HG03139 (cell line): ENCODE measurements around the gene VPS29.
A peak's percentile ranks its signal among the peaks of the same experiment; 100 is the strongest.
"Not testable (repeated sequence)": the region's sequence is repeated elsewhere in the genome, so short reads cannot be mapped to it uniquely, and the experiment has no call there.

Experiments used
- ATAC-seq: cut with Tn5 transposase; IDR thresholded peaks from one replicate; pipeline ENCODE4 v1.9.1; 2021; ENCODE audit not compliant: unreplicated experiment

The VPS29 gene

DNA sequence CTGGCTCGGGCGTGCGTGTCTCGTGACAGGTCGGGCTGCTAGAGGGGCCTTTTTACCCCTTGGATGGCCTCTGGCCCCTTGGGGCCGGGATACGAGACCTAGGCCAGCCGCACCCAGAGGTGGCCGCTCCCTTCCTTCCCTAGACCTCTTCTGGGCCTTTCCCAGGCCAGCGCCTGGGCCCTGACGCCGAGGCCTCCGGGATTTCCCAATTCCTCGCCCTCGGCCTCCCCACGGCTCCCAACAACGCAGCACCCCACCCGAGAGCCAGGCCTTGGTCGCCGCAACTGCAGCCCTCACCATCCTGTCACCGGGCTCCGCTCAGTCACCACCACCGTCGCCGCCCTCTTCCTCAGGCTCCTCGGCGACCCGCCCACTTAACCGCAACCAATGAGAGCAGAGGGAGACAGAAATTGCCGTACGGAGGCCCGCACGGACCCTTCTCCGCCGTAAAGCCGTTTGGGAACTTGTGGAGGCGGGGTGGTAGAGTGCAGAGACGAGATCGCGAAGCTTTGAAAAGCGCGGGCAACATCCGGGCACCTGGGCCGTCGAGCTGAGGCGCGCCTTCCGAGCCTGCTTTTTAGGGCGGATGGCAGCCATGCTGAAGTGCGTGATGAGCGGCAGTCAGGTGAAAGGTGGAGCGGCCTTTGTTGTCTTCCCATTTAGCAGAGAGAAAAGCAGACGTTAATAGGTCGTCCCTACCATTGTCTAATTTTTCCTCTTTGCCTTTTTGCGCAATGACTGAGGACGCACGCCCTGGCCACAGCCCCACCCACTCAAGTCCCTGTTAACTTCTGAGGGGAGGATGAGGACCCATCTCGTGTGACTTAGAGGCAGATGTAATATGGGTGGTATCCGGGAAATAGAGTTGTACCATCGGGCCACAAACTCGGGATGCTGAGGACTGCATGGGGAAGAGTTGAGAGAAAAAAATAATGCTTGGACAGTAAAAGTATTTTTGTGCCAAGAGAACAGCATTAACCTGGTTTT, at the start of gene VPS29, which contains the start of gene RAD9B:
Gene VPS29 (minus strand): TSS at position 360 of the 987 bp plus-strand sequence. CDS start 60 bp downstream, at position 300.
Gene RAD9B (plus strand): TSS at position 580 of the 987 bp plus-strand sequence. CDS start 7 bp downstream, at position 587.
- peak; percentile 75 for ATAC-seq

DNA sequence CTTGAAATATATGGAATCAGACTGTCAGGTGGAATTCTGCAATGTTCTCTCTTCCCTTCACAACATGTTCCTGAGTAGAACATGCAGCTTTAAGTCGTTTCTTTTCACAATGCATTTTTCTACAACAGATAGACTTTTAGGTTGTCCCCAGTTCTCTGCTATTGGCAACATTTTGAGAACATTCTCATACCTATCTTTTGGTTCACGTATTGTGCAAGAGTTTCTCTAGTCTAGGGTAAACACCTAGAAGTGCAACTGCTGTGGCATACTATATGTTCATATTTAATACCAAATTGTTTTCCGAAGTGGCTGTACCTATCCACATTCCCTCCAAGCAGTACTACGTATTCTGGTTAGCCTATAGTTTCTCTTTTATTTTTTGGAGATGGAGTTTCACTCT, 49.1 kb upstream of the VPS29 start:
- ATAC-seq = no peak

DNA sequence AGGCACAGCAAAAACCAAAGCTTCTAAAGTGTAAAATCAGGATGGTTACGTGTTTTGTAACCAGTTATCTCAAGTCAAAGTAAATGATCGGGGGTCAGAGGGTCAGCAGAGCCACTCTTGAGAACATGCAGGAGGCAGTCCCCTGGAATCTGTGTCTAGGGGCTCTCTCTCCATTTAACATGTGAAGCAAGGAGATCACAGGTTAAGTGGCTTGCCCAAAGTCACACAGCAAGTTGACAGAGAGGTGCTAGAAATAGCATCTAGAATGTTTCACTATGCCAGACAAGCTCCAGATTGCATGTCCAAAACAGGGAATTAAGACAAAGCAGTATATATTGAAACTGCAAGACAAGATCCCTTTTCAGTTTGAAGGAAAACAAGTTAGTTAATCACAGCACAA, 47.8 kb upstream of the VPS29 start:
- ATAC-seq = no peak

DNA sequence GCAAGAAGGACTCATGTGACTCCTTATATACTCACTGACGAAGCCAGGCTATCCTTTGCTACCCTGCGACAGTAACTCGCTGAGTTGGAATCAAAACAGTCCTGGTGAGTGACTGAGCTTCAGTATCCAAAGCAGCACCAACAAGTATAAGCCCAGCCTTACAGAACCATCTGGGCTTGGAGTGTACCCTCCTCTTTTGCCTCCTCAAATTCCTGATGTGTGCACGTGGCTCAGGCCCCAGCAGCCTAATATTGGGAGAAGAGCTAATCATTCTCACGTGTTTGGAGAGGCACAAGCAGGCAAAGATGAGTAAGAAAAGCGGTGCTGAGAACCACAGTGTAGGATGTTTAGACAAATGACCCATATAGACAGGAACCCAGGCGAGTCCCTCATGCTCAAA, 46.8 kb upstream of the VPS29 start:
- no peak for ATAC-seq

DNA sequence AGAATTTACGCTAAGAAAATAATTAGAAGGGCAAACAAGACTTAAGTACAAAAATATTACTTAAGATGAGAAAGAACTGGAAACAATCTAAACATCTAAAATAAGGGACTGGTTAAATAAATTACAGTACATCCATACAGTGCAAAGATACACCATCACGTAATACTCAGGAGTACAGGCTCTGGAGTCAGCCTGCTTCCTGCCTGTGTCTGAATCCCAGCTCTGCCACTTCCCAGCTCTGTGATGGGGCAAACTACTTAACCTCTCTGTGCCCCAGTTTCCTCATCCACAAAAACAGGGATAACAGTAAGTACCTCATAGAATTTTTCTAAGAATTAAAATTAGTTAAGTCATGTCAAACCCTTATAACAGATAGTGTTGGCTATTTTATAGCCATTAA, 45.2 kb upstream of the VPS29 start:
- ATAC-seq = no peak

DNA sequence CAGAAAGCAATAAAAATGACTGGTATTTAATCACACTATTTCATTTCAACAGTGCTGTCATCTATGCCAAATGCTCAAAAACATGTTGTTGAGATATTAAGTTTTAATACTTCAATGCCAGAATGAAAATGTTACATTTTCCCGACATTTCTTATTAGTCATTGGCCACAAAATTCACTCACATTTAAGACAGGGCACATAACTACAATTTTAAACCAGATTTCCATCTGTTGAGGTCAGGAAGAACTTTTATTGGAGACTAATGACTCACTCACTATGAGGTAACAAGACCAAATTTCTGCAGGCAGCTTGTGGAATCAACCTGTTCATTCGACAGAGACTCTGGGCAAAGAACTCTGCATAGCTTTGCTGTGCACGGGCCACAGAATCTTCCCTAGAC, 44.4 kb upstream of the VPS29 start:
- no peak for ATAC-seq

DNA sequence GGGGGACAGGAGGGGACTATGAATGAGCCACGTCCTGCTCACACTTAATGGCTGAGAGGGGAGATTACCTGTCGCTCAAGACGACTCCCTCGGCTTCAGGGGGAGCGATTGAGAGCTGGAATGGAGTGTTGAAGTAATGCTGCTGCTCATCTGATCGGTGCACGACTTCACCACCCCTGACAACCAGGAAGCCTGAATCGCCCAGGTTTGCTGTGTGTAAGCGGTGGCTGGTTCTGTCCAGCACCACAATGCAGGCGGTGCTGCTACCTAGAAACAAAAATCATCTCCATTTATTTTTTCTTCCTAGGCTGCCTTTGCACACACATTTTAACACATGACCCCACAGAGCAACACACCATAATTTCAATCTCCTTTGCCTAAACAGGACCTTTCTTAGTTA, 43.9 kb upstream of the VPS29 start:
- no peak for ATAC-seq

DNA sequence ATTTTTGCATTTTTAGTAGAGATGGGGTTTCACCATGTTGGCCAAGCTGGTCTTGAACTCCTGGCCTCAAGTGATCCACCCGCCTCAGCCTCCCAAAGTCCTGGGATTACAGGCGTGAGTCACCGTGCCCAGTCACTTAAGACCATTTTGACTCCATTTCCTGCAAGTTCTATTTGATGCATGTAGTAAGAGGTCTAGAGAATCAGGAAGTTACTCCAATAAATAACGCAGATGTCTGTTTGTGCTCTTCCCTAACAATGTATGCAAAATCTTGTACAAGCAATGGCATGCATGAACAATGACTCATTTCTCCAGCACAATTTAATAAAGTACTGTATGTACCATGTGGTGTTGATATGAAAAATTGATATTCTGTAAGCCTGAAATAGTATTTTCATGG, 43.3 kb upstream of the VPS29 start:
- ATAC-seq = not testable (repeated sequence)

DNA sequence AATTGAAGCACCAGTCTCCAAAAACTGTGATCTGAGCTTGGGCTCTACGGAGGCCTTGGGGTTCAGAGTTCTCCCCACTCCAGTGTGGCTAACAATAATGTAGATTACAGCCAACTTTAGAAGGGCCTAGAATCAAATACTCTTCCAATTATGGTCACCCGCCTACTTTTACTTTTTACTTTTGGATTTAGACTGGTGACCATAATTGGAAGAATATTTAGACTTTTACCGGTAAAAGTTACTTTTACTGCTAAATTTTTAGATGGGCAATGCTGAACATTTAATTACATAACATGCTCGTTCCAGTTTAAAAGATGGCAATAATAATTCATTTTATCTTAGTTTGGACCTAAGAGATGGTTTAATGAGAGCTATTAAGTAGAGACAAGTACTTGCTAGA, 42.1 kb upstream of the VPS29 start:
- ATAC-seq = no peak

DNA sequence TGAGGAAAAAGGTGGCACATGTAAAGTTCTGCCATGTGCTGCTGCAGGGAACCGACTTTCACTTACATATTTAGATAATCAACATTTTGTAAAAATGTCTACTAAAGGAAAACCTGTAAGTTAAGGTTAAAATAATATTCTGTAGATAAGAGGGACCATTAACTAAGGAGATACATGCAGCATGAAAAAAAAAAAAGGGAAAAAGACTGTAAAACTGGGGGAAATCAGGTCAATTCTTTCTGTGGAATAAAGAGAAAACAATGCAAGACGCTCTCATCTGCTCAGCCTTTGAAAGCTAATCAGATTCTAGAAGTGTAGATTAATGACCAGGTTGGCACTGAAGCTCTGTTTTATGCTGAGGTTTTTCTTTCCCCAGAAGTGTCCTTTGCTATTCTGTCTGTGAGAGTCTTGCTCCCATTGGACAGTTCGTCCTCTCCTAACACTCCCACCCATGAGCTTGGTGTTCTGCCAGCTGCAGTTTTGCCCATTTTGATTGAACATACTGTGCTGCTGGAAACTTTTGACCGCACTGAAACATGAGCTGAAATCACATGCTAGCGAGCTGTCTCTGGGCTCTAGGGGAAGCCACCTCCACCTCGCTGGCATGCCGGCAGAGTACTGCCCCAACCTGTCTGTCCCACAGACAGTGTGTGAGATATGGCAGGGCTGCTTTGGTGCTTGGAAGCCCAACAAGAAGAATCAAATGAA, 41.5 kb upstream of the VPS29 start:
- ATAC-seq = no peak

DNA sequence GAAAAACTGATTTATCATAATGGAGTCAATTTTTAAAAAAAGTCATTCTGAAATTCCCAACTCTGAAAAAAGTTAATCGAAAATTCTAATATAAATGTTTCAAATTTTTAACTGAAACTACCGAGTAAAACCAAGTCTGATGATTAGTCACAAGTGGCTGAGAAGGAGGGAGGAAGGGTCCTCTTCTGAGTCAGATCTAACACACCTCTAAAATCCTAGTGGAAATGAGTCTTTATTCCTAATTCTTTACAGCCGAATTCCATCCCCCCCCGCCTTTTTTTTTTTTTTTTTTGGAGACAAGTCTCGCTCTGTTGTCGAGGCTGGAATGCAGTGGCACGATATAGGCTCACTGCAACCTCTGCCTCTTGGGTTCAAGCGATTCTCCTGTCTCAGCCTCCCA, 38.1 kb upstream of the VPS29 start:
- ATAC-seq = no peak

DNA sequence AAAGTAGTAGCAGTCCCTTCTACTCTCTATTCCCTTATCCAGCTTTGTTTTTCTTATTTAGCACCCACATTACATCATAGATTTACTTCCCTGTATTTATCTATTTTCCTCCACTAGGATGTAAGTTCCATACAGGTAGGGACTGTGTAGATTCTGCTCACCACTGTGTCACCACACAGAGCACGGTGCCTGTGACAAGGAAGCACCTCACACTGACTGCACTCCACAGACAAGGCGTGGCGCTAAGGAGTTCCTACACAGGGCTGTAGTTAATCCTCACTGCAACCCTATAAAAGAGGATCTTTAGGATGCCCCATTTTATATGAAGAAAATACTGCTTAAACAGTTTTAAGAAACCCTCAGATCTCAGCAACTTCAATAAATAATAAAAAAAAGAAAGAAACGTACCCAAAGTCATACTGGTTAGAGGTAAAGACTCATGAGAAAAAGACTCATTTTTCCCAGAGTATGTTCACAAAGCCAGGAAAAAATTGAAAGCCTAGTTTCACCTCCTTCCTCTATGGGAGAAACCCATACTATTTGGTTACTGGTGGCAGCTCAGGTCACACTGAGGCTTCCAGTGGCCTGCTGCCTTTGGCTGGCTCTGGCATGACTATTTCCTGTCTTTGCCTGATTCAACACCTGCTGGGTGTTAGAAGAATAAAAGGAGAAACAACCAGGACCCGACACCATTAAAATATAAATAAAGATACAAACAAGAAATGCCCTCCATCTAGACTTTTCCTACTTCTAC, 37.1 kb upstream of the VPS29 start:
- no peak for ATAC-seq

DNA sequence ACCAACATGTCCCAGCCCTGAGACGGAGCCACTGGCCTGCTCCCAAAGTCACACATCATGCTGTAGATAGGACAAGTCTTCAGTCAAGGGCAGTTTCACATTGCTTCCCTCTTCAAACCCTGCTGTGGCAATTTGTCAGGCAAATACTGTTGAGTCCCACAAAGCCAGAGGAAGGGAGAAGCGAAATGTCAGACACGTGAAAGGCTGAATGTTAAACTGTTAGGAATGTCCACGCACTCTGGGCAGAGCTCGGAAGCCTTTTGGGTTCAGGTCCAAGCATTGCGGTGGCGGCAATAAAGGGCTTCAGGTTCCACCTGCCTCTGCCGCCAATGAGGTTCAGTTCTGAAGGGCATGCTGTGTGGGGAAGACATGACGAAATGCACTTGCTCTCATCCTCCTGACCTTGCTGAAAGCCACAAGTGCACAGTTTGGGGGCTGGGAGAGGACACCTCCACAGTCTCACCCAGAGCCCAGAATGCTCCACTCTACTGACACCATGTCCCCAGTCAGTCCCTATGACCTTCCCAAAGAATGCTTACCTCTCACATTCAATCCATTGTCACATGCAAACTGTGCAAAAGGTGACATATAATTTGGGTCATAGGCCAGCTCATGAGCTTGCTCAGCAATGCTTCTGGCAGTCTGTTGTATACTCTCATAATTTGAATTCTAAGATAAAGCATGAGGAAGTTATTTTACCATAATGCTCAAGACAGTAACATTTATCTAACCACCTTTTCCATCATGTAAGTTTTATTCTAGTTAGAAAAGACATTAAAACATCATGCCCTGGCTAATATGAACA, 35.9 kb upstream of the VPS29 start:
- no peak for ATAC-seq

DNA sequence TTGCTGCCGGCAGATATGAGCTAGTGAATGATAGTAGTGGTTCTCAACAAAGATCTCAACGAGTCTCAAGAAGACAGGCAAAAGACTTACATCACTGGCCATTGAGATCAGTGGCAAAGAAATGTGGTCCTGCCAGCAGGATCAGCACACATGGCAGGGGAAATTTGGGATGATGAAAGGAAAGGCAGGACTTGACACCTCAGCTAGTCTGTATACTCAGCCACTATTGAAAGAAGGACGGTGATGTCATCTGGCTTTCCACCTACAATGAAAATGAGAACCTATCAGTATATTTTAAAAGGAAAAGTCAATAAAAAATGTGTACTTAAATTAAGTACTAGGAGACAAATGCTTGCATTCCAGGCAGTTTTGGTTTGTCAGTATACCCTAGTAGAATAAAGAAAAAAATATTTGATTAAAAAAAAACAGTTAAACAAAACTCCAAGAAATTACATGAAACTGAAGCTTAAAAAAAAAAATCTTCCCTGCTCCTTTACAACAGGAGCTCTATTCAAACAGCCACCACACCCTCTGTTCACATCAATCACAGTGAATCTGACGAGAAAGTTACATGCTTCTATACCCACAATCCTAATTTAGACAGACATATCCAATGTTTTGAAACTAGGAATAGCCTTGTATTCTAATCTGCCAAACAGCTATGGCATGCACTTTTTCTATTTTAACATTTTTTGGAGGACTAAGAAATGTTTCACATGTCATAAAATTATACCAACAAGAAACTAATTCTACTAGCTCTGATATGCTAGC, 35.1 kb upstream of the VPS29 start:
- no peak for ATAC-seq

DNA sequence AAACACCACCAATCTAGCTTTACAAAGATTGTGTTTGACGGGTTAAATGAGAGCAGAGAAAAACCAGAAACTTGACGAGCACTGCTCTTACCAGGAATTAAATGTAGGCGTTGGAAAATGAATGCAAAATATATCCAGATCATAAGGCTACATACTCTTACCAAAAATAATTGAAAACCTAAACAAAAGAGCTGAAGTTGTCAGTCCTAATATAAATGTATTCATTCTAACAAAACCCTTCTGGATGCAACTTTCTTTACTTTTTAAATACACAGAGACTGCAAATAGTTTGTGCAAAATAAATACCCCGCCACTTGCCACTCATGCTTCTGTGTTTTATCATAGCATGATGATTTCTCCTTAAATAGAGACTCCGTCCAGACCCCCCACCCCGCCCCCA, 32.9 kb upstream of the VPS29 start:
- no peak for ATAC-seq

DNA sequence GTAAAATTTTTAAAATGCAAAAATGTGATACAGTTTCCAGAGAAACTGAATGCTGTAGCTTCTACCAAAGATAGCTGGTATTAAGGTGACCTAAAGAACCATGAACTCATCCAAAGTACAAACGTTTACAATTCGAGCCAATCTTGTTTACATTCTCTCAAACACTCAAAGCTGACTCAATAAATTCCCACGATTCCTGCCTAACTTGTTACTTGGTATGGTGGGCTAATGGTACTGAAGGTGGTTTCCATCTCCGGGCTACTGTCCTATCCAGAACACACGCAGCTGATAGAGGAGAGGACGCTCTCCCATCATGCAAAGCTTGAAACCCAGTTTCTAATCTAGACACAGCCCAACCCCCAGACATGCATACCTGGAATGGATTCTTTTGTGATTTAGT, 31.7 kb upstream of the VPS29 start:
- ATAC-seq = no peak

DNA sequence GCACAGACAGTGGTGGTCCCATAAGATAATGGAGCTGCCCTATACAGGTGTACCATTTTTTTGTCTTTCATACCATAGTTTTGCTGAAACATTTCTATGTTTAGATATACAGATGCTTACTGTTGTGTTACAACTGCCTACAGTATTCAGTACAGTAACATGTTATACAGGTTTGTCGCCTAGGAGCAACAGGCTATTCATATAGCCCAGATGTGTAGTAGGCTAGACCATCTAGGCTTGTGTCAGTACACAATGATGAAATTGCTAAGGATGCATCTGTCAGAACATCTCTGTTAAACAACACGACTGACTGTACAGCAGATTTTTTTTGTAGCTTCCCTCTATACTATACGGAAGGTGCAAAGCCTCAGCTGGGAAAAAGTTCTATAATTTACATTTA, 30.7 kb upstream of the VPS29 start:
- no peak for ATAC-seq

DNA sequence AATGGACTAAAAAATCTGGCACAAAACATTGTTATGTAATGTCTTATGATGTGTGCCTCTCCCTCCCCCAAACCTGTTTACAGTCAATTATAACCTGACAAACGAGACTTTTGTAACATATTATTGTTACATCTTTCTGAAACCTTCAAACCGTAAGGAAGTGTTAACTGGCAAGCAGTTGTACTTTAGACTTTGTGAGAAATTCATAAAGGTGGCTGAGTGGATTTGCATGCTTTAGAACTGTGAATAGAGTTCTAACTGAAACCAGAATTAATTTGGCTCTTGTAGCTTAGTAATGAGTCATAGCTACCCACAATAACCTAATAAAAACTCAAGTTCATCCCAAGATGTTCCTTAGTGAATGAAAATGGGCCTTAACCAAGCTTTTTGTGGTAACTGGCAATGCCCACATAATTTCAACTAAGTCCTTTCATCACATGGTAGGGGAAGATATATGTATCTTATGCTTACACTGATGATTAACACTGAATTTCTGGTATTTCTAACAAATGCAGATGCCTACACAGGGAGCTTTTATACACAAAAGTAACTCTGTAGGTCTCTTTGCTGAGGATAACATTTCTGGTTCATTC, 29.9 kb upstream of the VPS29 start:
- peak; percentile 76 for ATAC-seq

DNA sequence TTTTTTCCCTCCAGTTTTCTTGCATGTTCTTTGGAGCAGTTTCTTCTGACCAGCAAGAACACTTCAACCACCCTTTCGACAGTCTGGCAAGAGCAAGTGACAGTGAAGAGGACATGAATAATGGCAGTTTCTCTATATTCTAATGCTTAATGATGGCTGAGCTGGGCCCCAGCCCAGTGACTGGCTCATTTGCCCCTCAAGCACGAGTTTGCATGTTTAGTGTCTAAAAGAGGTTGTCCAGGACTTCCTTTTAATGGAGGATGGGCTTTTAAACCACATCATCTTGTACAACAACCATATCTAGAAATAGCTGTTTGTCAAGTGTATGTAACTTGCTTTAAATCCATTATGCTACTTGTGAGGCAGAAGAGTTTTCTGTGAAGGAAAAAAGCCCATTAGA, 28.6 kb upstream of the VPS29 start:
- no peak for ATAC-seq
